Large intestine (tissue), 3 donors: ENCODE results near the gene ACAP2. TPM values are rescaled to one million over a fixed set of nuclear protein-coding genes. Genes with fewer than 3 reads are reported as not detected.

Source experiments
- DNase-seq, 2 donors: peaks; one replicate each; pipeline versions ENCODE4 v3.0.0 to v3.0.0-alpha.2; 2013
- H3K27ac ChIP-seq: one replicate; pipeline ENCODE4 v1.5.1; 2013; ENCODE audit warnings: low read length
- H3K27me3 ChIP-seq: 2 replicates; pipeline ENCODE4 v1.6.1; 2013; ENCODE audit warnings: low read length; ENCODE audit not compliant: control insufficient read depth, insufficient read depth
- H3K36me3 ChIP-seq: 2 replicates; pipeline ENCODE4 v1.6.1; 2013; ENCODE audit warnings: low read length; ENCODE audit not compliant: control insufficient read depth, insufficient read depth
- H3K4me1 ChIP-seq: one replicate; pipeline ENCODE4 v1.6.1; 2013; ENCODE audit warnings: low read length; ENCODE audit not compliant: control insufficient read depth, insufficient read depth
- H3K4me3 ChIP-seq: one replicate; pipeline ENCODE4 v1.5.1; 2013; ENCODE audit warnings: low read length
- H3K9me3 ChIP-seq: one replicate; pipeline ENCODE4 v1.6.1; 2013; ENCODE audit warnings: mild to moderate bottlenecking, low read depth, low read length, moderate library complexity; ENCODE audit not compliant: control insufficient read depth
- WGBS: methylation state at CpG from one replicate; pipeline ENCODE4 v1.1.5; 2013; ENCODE audit warnings: low lambda C conversion rate; ENCODE audit not compliant: insufficient coverage; 5-methylcytosine and 5-hydroxymethylcytosine counted together
- polyA plus RNA-seq: library from polyadenylated mRNA; unstranded; fragments of 120-200 nt; gene quantifications from one replicate; pipeline ENCODE4 v1.2.1, GENCODE V29; 2013

The ACAP2 gene
- polyA plus RNA-seq, 1 donor, result 33.4 TPM

- no CpG with 5 or more reads among the region's 3 CpGs for WGBS
- no peaks in the 10 kb centered on the region for H3K36me3 ChIP-seq
- H3K4me1 ChIP-seq, result no peaks in the 10 kb centered on the region
- no peak overlapping the region for H3K27ac ChIP-seq
- no peaks in the 10 kb centered on the region for H3K27me3 ChIP-seq
- no peak for DNase-seq
- no peak overlapping the region for H3K4me3 ChIP-seq
- H3K9me3 ChIP-seq, result no peaks in the 10 kb centered on the region
Measured at GRCh38 chr3:195462308-195462610, 19.4 kb upstream of the ACAP2 start.

GRCh38 chr3:195461594-195462307 is 18.9 kb upstream of the ACAP2 start:
- H3K4me3 ChIP-seq, result no peak overlapping the region
- no peaks in the 10 kb centered on the region for H3K27me3 ChIP-seq
- WGBS, result 80% methylated on average over 1 of the region's 7 CpGs
- H3K4me1 ChIP-seq, result no peaks in the 10 kb centered on the region
- no peaks in the 10 kb centered on the region for H3K36me3 ChIP-seq
- no peaks in the 10 kb centered on the region for H3K9me3 ChIP-seq
- no peak for DNase-seq
- H3K27ac ChIP-seq, result no peak overlapping the region

GRCh38 chr3:195460091-195460713 is 17.4 kb upstream of the ACAP2 start:
- Histone ChIP-seq H3K4me3 (no peak overlapping the region), H3K36me3 (no peaks in the 10 kb centered on the region), H3K4me1 (no peaks in the 10 kb centered on the region), H3K27ac (no peak overlapping the region), H3K27me3 (no peaks in the 10 kb centered on the region), H3K9me3 (no peaks in the 10 kb centered on the region)
- no CpG with 5 or more reads among the region's 2 CpGs for WGBS
- DNase-seq, result no peak

GRCh38 chr3:195458316-195458717 is 15.5 kb upstream of the ACAP2 start:
- peaks cover 3% of the 10 kb centered on the region for H3K4me1 ChIP-seq
- WGBS, result no CpG with 5 or more reads among the region's 2 CpGs
- no peaks in the 10 kb centered on the region for H3K9me3 ChIP-seq
- no peak overlapping the region for H3K4me3 ChIP-seq
- no peak overlapping the region for H3K27ac ChIP-seq
- DNase-seq, result peak in 1 of 2 donors; percentile 68
- no peaks in the 10 kb centered on the region for H3K27me3 ChIP-seq
- H3K36me3 ChIP-seq, result no peaks in the 10 kb centered on the region

- Histone ChIP-seq H3K4me3 (no peak overlapping the region), H3K9me3 (no peaks in the 10 kb centered on the region), H3K27ac (no peak overlapping the region), H3K27me3 (no peaks in the 10 kb centered on the region), H3K4me1 (peaks cover 6% of the 10 kb centered on the region), H3K36me3 (no peaks in the 10 kb centered on the region)
- no CpG with 5 or more reads among the region's 7 CpGs for WGBS
- no peak for DNase-seq
Measured at GRCh38 chr3:195455789-195456188, 13.0 kb upstream of the ACAP2 start.

GRCh38 chr3:195453236-195453635 is 10.4 kb upstream of the ACAP2 start:
- DNase-seq, result peak in 1 of 2 donors; percentile 14

GRCh38 chr3:195451373-195452015 is 8.7 kb upstream of the ACAP2 start:
- H3K27ac ChIP-seq, result no peak overlapping the region

More at GRCh38 chr3:195453236-195453635, 10.4 kb upstream of the ACAP2 start:
- H3K9me3 ChIP-seq, result no peaks in the 10 kb centered on the region
- no CpG with 5 or more reads among the region's 3 CpGs for WGBS
- no peaks in the 10 kb centered on the region for H3K36me3 ChIP-seq
- no peak overlapping the region for H3K4me3 ChIP-seq
- peaks cover 6% of the 10 kb centered on the region for H3K4me1 ChIP-seq
- no peak overlapping the region for H3K27ac ChIP-seq
- no peaks in the 10 kb centered on the region for H3K27me3 ChIP-seq

GRCh38 chr3:195450731-195451229 is 8.0 kb upstream of the ACAP2 start:
- DNase-seq, result peak in 1 of 2 donors; percentile 12
- Histone ChIP-seq H3K36me3 (no peaks in the 10 kb centered on the region), H3K4me3 (no peak overlapping the region), H3K4me1 (peaks cover 15% of the 10 kb centered on the region), H3K27me3 (no peaks in the 10 kb centered on the region), H3K9me3 (no peaks in the 10 kb centered on the region), H3K27ac (no peak overlapping the region)
- WGBS, result 100% methylated on average over 1 of the region's 5 CpGs

More at GRCh38 chr3:195451373-195452015, 8.7 kb upstream of the ACAP2 start:
- Histone ChIP-seq H3K4me3 (no peak overlapping the region), H3K9me3 (no peaks in the 10 kb centered on the region), H3K4me1 (peaks cover 14% of the 10 kb centered on the region), H3K36me3 (no peaks in the 10 kb centered on the region), H3K27me3 (no peaks in the 10 kb centered on the region)
- DNase-seq, result no peak
- no CpG with 5 or more reads among the region's 6 CpGs for WGBS

- no peak for DNase-seq
- WGBS, result 71% methylated on average over 1 of the region's 12 CpGs
- Histone ChIP-seq H3K9me3 (no peaks in the 10 kb centered on the region), H3K4me1 (peaks cover 17% of the 10 kb centered on the region), H3K27me3 (no peaks in the 10 kb centered on the region), H3K4me3 (no peak overlapping the region), H3K36me3 (no peaks in the 10 kb centered on the region), H3K27ac (no peak overlapping the region)
Measured at GRCh38 chr3:195448205-195448875, 5.5 kb upstream of the ACAP2 start.

GRCh38 chr3:195447201-195447600 is 4.4 kb upstream of the ACAP2 start:
- DNase-seq, result peak in 1 of 2 donors; percentile 84
- Histone ChIP-seq H3K9me3 (no peaks in the 10 kb centered on the region), H3K36me3 (no peaks in the 10 kb centered on the region), H3K4me3 (no peak overlapping the region), H3K4me1 (peaks cover 14% of the 10 kb centered on the region), H3K27ac (peak overlapping the region; percentile 16), H3K27me3 (no peaks in the 10 kb centered on the region)
- WGBS, result no CpG with 5 or more reads among the region's 6 CpGs
